VCaP (cell line): ENCODE results near the gene KDM4B.

Source experiments
- H3K27ac ChIP-seq: fragments of 450-650 bp; 2 replicates; pipeline ENCODE4 v1.5.1; 2017
- TF ChIP-seq, protein P1 (sequence below): fragments of 450-650 bp; conservative IDR thresholded peaks from 2 replicates; pipeline ENCODE4 v1.5.1; 2017; ENCODE audit warnings: mild to moderate bottlenecking, moderate library complexity

KDM4B gene

GRCh38 chr19:5091018-5091683, 122.2 kb downstream of the KDM4B start:
- TF ChIP-seq, protein P1, sequence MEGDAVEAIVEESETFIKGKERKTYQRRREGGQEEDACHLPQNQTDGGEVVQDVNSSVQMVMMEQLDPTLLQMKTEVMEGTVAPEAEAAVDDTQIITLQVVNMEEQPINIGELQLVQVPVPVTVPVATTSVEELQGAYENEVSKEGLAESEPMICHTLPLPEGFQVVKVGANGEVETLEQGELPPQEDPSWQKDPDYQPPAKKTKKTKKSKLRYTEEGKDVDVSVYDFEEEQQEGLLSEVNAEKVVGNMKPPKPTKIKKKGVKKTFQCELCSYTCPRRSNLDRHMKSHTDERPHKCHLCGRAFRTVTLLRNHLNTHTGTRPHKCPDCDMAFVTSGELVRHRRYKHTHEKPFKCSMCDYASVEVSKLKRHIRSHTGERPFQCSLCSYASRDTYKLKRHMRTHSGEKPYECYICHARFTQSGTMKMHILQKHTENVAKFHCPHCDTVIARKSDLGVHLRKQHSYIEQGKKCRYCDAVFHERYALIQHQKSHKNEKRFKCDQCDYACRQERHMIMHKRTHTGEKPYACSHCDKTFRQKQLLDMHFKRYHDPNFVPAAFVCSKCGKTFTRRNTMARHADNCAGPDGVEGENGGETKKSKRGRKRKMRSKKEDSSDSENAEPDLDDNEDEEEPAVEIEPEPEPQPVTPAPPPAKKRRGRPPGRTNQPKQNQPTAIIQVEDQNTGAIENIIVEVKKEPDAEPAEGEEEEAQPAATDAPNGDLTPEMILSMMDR = no peak
- no peak overlapping the region for H3K27ac ChIP-seq

DNA sequence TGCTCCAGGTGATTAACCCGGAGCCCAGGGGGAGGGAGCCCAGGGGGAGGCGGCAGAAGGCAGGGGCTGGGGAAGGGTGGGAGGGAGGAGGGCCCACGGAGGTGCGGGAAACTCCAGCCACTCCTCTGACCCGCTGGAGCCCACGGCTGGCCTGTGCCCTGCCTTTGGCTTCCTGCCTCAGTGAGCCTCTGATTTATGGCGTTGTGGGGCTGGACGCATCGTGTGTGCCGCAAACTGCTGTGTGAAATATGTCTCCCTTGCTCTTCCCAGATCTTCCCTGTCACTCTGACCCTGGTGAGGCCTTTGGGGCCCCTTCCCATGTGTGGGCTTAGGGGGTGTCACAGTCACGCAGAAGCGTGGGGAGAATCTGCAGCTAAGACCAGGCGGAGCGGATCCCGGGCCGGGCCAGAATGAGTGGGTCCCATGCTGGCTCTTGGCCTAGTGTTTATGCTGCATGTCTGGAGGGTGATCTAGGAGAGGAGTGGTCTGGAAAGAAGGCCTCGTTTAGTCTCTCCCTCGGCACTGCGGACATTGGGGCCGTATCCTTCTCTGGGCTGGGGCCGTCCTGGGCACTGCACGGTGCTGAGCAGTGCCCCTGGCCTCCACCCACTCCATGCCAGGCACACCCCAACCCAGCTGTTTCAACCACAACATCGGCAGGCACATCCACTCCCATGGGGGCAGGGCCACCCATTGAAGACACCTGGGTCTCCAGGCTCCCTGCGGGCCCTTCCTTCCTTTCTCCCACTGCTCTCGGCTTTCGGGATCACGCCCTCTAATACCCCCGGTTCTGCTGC, 123.0 kb downstream of the KDM4B start:
- no peak overlapping the region for H3K27ac ChIP-seq
- TF ChIP-seq, protein P1 = no peak

- TF ChIP-seq, protein P1 = no peak
- H3K27ac ChIP-seq = no peak overlapping the region
These were observed 123.5 kb downstream of the KDM4B start for GRCh38 chr19:5092481-5092843.

- TF ChIP-seq, protein P1 = no peak
- no peak overlapping the region for H3K27ac ChIP-seq
These were observed 124.5 kb downstream of the KDM4B start for GRCh38 chr19:5093297-5093928.

- TF ChIP-seq, protein P1 = no peak
- H3K27ac ChIP-seq = no peak overlapping the region
These were observed 125.2 kb downstream of the KDM4B start for GRCh38 chr19:5093948-5094718.

DNA sequence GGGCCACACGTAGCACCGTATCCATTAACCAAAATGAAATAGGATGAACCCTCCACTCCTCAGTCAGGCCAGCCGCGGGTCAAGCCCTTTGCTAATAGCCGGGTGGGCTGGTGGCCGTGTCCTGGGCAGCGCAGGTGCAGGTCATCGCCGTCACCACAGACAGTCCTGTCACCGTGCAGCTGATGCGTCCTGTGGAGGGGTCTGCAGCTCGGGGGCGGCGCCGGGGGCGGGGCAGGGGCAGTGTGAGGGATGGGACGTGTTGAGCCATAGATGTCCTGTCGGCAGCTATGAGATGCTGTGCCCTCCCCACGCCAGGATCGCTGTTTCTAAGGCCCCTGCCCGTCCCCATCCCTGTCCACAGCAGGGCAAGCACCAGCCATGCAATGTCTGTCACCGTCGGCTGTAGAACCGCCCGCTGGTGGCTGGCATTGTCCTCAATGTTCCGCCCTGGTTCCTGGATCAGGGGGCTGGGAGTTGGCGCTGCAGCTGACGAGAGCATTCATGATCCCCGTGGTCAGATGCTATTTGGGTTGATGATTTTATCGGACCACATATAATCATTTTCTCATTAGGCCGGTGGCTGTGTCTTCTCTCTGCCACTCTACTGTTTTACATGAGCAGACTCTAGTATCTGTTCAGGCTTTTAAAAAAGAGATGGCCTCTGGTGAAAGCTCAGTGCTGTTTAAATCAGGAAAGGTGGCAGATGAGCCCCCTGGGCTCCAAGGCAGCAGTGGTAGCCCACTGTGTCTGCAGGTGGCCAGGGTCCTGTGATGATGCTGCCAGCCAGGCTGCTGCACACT, 126.1 kb downstream of the KDM4B start:
- H3K27ac ChIP-seq = no peak overlapping the region
- TF ChIP-seq, protein P1 = no peak
